HG03469 (cell line): ENCODE results near the gene ZNF184.
A peak's percentile ranks its signal among the peaks of the same experiment; 100 is the strongest.

Experiments used
- ATAC-seq: cut with Tn5 transposase; IDR thresholded peaks from one replicate; pipeline ENCODE4 v1.9.1; 2021; ENCODE audit warnings: mild to moderate bottlenecking, moderate library complexity, moderate number of reproducible peaks; ENCODE audit not compliant: unreplicated experiment

Gene ZNF184

DNA sequence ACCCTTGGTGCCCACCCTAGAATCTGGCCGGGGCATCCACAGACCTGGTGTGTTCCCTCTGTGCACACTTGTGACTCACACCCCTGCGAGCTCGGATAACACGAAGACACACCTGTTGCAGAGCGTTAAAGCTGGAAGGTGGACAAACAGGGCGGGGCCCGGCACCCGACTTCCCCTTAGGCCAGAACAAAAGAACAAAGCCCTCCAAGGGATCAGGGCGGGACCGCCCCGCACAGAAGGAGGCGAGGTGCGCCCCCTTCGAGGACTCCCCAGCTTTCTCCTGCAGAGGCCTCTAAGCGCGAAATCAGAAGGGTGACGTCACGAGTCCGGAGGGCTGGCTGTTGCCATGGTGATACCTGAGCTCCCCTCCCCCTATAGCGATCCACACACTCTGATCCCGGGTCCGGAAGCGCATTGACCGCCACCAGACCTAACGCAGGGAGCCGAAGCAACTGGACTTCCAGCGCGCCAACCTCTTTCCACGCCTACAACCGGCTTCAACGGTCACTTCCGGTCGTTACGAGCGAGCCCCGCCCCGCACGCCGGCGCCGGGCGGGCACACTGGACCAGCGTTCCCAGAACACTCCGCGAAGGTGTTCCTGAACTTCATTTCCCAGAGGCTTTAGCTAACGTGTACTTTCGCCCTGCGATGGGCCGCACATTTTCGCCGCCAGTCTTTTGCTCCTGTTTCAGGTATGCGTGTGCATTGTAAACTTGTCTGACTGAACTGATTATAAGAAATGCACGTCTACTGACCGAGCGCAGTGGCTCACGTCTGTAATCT lies at the start of gene ZNF184:
TSS of gene ZNF184 (minus strand) at position 489 of the 784 bp plus-strand sequence. CDS start 811 bp downstream, outside the sequence.
- ATAC-seq, result peak; percentile 61

GRCh38 chr6:27518881-27519795 lies 46.2 kb upstream of the ZNF184 start:
- ATAC-seq, result no peak

GRCh38 chr6:27517928-27518787 lies 45.3 kb upstream of the ZNF184 start:
- ATAC-seq, result no peak

DNA sequence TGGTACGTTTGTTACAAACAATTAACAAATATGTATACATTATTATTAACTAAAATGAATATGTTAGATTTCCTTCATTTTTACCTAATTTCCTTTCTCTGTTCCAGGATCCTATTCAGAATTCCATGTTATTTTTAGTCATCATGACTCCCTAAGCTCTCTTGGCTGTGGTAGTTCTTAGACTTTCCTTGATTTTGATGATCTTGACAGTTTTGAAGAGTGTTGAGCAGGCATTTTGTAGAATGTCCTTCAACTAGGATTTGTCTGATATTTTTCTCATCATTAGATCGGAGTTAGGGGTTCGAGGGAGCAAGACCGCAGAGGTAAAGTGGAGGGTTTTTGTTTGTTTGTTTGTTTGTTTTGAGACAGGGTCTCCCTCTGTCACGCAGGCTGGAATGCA lies 44.3 kb upstream of the ZNF184 start:
- ATAC-seq, result no peak

GRCh38 chr6:27514906-27515495 lies 42.1 kb upstream of the ZNF184 start:
- no peak for ATAC-seq

GRCh38 chr6:27512525-27512924 lies 39.6 kb upstream of the ZNF184 start:
- no peak for ATAC-seq

- ATAC-seq, result no peak
Measured at GRCh38 chr6:27507041-27507956, 34.4 kb upstream of the ZNF184 start.

GRCh38 chr6:27505209-27506027 lies 32.5 kb upstream of the ZNF184 start:
- ATAC-seq, result no peak

GRCh38 chr6:27503436-27504030 lies 30.6 kb upstream of the ZNF184 start:
- ATAC-seq, result no peak

GRCh38 chr6:27502508-27503435 lies 29.9 kb upstream of the ZNF184 start:
- ATAC-seq, result no peak

DNA sequence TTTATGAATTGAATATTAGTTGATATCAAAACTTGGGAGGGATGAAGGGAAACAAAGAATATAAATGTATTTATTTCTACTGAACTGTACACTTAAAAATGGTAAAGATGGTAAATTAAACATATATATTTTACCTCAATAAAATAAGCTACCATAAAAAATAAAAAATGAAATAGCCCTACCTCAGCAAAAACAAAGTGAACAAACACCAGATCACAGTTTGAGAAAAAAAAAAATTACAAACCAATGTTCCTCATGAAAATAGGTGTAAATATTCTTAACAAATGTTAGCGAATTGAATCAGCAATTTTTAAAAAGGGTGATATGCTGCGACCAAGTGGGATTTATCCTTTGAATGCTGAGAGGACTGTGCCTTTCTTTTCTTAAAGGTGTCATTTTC lies 28.3 kb upstream of the ZNF184 start:
- ATAC-seq, result no peak

DNA sequence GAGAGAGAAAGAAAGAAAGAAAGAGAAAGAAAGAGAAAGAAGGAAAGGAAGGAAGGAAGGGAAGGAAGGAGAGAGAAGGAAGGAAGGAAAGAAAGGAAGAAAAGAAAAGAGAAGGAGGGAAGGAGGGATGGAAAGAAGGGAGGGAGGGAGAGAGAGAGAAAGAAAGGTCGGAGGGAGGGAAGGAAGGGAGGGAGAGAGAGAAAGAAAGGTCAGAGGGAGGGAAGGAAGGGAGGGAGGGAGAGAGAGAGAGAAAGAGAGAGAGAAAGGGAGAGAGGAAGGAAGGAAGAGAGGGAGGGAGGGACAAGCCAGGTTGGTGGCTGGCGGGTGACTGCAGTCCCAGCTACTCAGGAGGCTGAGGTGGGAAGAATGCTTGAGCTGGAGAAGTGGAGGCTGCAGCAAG lies 27.3 kb upstream of the ZNF184 start:
- ATAC-seq, result no peak

DNA sequence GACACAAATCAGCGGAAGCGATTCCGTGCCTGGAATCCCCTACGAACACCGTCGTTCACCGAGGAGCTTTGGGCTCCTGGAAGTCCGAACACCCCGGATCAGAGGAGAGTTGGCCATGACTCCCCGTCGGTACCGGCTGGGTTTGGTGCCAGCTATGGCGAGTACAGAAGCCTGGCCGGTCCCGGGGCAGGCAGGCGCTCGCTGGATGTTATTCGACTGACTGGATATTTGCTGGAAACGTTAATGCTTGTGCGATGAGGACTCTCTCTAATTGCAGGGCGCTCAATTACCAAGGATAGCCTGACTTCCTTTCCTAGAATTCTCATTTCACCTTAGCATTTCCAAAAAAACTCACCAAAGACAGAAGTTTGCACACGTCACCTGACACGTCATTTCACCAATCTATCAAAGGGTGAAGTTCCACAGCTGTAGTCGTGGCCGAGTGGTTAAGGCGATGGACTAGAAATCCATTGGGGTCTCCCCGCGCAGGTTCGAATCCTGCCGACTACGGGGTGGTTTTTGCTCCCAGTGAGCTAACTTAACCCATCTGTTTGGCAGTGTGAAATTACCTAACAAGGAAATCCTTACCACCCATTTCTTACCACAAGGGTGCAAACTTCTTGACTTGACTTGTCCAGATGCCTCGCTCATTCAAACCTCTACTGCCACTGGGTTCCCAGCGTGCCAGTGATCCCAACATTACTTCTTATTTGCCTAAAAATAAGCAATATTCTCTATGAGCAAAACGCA lies 22.7 kb upstream of the ZNF184 start:
- ATAC-seq, result no peak

- ATAC-seq, result no peak
Measured at GRCh38 chr6:27494987-27495385, 22.1 kb upstream of the ZNF184 start.

DNA sequence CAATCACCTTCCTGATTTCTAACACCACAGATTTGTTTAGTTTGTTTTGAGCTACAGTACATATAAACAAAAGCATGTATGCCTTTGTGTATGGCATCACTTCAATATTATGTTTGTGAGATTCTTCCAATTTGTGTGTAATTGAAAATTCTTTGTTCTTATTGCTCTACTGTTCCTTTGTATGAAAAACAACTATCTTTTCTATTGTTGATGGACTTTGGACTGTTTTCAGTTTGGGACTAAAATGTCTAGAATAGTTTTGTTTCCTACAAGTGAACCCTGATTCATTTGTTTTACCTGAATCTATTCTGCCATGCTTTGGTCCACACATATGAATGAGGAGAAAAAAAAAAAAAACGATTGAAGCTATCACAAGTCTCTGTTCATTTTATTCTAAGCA lies 21.2 kb upstream of the ZNF184 start:
- ATAC-seq, result no peak

- ATAC-seq, result no peak
Measured at GRCh38 chr6:27492631-27493190, 19.8 kb upstream of the ZNF184 start.
